ENCODE data around the gene PLCB4. TPM values are rescaled to one million over a fixed set of nuclear protein-coding genes. Genes with fewer than 3 reads are reported as not detected.

PLCB4 gene
- total RNA-seq, 6 experiments from 2014 or later = 71.8 to 95.7 (median 79.1) TPM

DNA sequence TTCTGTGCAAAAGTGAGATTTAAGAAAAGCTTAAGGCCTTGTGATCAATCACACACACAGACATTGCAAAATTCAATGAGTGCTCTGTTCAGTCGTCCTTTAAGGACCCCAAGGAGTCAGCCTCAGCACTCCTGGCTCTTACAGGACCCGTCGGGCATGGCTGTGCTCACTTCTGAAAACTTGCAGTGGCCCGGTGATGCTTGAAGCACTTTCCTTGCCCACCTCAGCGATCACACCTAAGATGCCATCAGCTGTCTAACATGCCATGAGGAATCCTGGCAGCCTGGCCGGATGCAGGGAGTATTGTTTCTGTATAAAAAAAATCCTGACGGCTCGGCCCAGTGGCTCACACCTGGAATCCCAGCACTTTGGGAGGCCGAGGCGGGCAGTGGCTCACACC lies 344.1 kb downstream of the PLCB4 start:
- no peak for DNase-seq
- no peak for TF ChIP-seq CTCF (IDR thresholded peaks at IDR 0.05)
- Mint-ChIP-seq H3K4me1 (ENCODE audit: low read depth) (peaks cover 39% of the 10 kb centered on the region), H3K27me3 (ENCODE audit: insufficient read depth) (peaks cover 2% of the 10 kb centered on the region; the same call in 1 of the 2 replicates), H3K4me3 (no peak overlapping the region), H3K27ac (no peak overlapping the region), H3K9me3 (peaks cover 7% of the 10 kb centered on the region; the same call in 1 of the 2 replicates), H3K36me3 (ENCODE audit: low read depth) (peaks cover 59% of the 10 kb centered on the region)

DNA sequence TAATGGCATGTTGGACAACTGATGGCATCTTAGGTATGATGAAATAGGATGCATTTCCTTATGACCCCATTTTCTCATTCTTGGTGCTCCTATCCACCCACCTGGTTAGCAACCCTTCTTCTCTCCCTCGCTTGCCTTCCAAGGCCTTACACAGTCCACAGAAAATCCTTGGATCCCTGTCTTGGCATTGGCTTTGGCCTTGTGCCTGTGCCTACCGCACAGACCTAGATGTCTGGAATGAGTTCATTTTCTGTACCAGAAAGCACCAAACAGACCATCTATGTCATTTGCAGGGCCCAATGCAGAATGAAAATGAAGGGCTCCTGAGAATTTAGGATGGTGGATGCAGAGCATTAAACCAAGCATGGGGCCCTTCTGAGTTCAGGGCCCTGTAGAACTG lies 346.5 kb downstream of the PLCB4 start:
- Mint-ChIP-seq H3K36me3 (ENCODE audit: low read depth) (peaks cover 57% of the 10 kb centered on the region), H3K4me3 (no peak overlapping the region), H3K27ac (no peak overlapping the region), H3K4me1 (ENCODE audit: low read depth) (peaks cover 26% of the 10 kb centered on the region), H3K9me3 (peaks cover 7% of the 10 kb centered on the region; the same call in 1 of the 2 replicates), H3K27me3 (ENCODE audit: insufficient read depth) (peaks cover 5% of the 10 kb centered on the region; the same call in 1 of the 2 replicates)
- TF ChIP-seq CTCF (IDR thresholded peaks at IDR 0.05) = no peak
- no peak for DNase-seq

DNA sequence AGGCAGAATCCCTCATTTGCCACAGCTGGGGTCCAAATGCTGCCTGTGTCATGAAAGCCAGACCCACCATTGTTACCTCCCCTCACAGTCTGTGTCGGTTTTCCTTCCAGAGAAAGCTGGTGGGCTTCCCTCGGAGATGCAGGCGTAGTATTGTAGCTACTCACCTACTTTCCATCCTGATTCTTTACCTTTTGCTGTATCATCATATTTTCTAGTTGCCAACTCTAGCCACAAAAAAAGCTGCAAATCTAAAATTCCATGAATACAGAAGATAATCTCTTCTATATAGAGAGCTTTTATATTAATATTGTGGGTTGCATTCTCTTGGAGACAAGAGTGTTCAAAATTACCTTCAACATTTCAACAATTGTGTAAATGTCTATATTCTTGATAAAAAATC lies 347.5 kb downstream of the PLCB4 start:
- peaks cover 5% of the 10 kb centered on the region; the same call in 1 of the 2 replicates for H3K27me3 Mint-ChIP-seq (ENCODE audit: insufficient read depth)
- H3K27ac Mint-ChIP-seq = no peak overlapping the region
- TF ChIP-seq CTCF (IDR thresholded peaks at IDR 0.05) = no peak
- peaks cover 20% of the 10 kb centered on the region for H3K4me1 Mint-ChIP-seq (ENCODE audit: low read depth)
- no peak overlapping the region for H3K4me3 Mint-ChIP-seq
- peaks cover 58% of the 10 kb centered on the region for H3K36me3 Mint-ChIP-seq (ENCODE audit: low read depth)
- no peak for DNase-seq
- peaks cover 7% of the 10 kb centered on the region; the same call in 1 of the 2 replicates for H3K9me3 Mint-ChIP-seq

DNA sequence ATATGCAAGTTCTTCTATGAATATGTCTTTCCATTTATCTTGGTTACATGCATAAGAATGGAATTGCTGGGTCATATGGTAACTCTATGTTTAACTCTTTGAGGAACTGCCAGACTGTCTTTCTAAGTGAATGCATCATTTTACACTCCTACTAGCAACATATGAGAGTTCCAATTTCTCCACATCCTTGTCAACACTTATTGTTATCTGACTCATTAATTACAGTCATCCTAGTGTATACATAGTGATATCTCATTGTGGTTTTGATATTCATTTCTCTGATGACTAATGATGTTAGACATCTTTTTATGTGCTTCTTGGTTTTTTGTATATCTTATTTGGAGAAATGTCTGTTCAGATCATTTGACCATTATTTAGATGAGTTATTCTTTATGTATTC lies 348.8 kb downstream of the PLCB4 start:
- H3K9me3 Mint-ChIP-seq = peaks cover 7% of the 10 kb centered on the region; the same call in 1 of the 2 replicates

DNA sequence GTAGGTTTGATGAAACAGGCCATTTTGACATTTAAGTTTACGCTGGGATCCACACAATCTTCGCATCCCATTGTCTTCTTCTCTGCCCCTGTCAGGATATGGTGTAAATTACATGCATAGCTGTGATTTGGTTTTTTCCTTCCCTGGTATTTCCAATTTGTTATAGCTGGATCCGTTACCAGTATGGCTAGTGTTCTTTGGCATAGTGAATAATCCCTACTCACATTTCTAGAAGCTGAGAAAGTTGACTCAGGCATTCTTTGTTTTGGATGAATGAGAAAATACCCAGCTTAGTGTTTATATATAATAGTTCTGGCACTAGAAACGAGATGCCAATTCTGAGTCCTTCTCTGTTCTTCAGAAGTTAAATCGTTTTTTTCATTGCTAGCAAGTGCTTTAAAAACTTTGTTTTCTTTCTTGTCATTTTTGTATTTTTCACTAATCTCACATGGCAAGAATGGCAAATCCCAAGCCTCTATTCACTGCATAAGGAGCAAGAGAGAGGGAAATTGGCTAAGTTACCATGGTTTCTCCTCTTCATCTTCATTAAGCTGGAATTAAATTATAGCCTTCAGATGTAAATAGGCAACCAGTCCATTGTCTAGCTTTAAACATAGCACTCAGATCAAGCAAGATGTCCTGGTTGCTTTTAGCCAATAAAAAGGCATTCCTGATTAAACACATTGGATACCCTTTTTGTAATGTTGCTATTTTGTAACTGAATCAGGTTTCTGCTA lies 353.6 kb downstream of the PLCB4 start:
- Mint-ChIP-seq H3K4me1 (ENCODE audit: low read depth) (peaks cover 31% of the 10 kb centered on the region), H3K36me3 (ENCODE audit: low read depth) (peaks cover 67% of the 10 kb centered on the region), H3K27me3 (ENCODE audit: insufficient read depth) (peaks cover 8% of the 10 kb centered on the region; the same call in 1 of the 2 replicates), H3K4me3 (no peak overlapping the region), H3K9me3 (peaks cover 4% of the 10 kb centered on the region; the same call in 1 of the 2 replicates), H3K27ac (no peak overlapping the region)
- no peak for TF ChIP-seq CTCF (IDR thresholded peaks at IDR 0.05)
- DNase-seq = no peak

More for the DNA sequence above, 348.8 kb downstream of the PLCB4 start:
- TF ChIP-seq CTCF (IDR thresholded peaks at IDR 0.05) = no peak
- DNase-seq = peak; percentile 66
- Mint-ChIP-seq H3K36me3 (ENCODE audit: low read depth) (peaks cover 59% of the 10 kb centered on the region), H3K4me1 (ENCODE audit: low read depth) (peaks cover 29% of the 10 kb centered on the region), H3K4me3 (peak overlapping the region; percentile 13; the same call in 1 of the 2 replicates), H3K27me3 (ENCODE audit: insufficient read depth) (peaks cover 9% of the 10 kb centered on the region; the same call in 1 of the 2 replicates), H3K27ac (peak overlapping the region; percentile 34)

Data from HFFc6 (cell line).